GM20000 (cell line): ENCODE data around the gene ARL5C.
"Not testable (repeated sequence)": the region's sequence is repeated elsewhere in the genome, so short reads cannot be mapped to it uniquely, and the experiment has no call there.

ENCODE experiments used
- DNase-seq: peaks from one replicate; pipeline ENCODE4 v3.0.0; 2012; ENCODE audit warnings: low spot score
- CTCF ChIP-seq: IDR thresholded peaks from 2 replicates; pipeline ENCODE4 v1.5.1; 2012; ENCODE audit warnings: mild to moderate bottlenecking, control low read depth; ENCODE audit errors: extremely low read depth, missing control alignments

The ARL5C gene

GRCh38 chr17:39126436-39126835 is 39.5 kb downstream of the ARL5C start:
- DNase-seq, result no peak
- TF ChIP-seq CTCF, result no peak

- no peak for TF ChIP-seq CTCF
- no peak for DNase-seq
These were observed 40.7 kb downstream of the ARL5C start for GRCh38 chr17:39125143-39125875.

GRCh38 chr17:39123627-39124026 is 42.3 kb downstream of the ARL5C start:
- DNase-seq, result no peak
- TF ChIP-seq CTCF, result no peak

- TF ChIP-seq CTCF, result no peak
These were observed 43.0 kb downstream of the ARL5C start for GRCh38 chr17:39122991-39123390.

GRCh38 chr17:39121919-39122318 is 44.0 kb downstream of the ARL5C start:
- not testable (repeated sequence) for DNase-seq

More at GRCh38 chr17:39122991-39123390, 43.0 kb downstream of the ARL5C start:
- DNase-seq, result no peak

GRCh38 chr17:39118674-39119419 is 47.1 kb downstream of the ARL5C start:
- no peak for TF ChIP-seq CTCF
- peak; percentile 74 for DNase-seq

- no peak for TF ChIP-seq CTCF
- no peak for DNase-seq
These were observed 49.7 kb downstream of the ARL5C start for GRCh38 chr17:39116224-39116623.
